ENCODE results near the gene NKD2.
A peak's percentile ranks its signal among the peaks of the same experiment; 100 is the strongest.

DNA sequence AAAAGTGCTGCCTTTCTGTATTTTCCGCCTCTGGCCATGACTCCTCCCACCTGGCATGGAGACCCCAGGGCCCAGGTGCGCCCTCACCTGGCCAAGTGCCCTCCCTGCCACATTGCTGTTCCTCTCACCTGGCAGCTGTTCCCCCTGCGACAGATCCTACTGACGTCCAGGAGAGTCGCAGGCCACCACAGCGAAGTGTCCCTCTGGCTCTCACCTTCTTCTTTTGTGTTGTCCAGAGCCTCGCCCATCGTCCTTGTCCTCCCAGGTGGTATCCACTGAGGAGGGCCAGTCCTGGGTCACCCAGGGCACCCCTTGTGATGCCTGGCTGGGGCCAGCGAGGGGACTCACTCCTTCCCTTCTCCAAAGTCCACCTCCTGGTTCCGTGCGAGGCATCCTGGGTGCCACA lies 2.6 kb downstream of the NKD2 start:
- TF ChIP-seq, protein P1, sequence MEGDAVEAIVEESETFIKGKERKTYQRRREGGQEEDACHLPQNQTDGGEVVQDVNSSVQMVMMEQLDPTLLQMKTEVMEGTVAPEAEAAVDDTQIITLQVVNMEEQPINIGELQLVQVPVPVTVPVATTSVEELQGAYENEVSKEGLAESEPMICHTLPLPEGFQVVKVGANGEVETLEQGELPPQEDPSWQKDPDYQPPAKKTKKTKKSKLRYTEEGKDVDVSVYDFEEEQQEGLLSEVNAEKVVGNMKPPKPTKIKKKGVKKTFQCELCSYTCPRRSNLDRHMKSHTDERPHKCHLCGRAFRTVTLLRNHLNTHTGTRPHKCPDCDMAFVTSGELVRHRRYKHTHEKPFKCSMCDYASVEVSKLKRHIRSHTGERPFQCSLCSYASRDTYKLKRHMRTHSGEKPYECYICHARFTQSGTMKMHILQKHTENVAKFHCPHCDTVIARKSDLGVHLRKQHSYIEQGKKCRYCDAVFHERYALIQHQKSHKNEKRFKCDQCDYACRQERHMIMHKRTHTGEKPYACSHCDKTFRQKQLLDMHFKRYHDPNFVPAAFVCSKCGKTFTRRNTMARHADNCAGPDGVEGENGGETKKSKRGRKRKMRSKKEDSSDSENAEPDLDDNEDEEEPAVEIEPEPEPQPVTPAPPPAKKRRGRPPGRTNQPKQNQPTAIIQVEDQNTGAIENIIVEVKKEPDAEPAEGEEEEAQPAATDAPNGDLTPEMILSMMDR (optimal IDR thresholded peaks at IDR 0.05 in 1 of 3, IDR thresholded peaks at IDR 0.05 in 1 of 3, conservative IDR thresholded peaks at IDR 0.05 in 1 of 3; ENCODE audit: extremely low read depth in 1 of 3, insufficient read depth in 2 of 3, low read length in 3 of 3) = peak in 2 of 3 experiments; percentile 58 to 69
- no peak for TF ChIP-seq EZH2 (IDR thresholded peaks at IDR 0.05; ENCODE audit: low read length)
